H1 (cell line): ENCODE measurements around the gene TBC1D13. TPM values are rescaled to one million over a fixed set of nuclear protein-coding genes. Genes with fewer than 3 reads are reported as not detected.

ENCODE experiments used
- CTCF ChIA-PET: fragments of 300-600 bp; sonication (Branson Sonifier 250); formaldehyde crosslinking; loops from one replicate; lab custom pipeline; 2021; ENCODE audit not compliant: partially characterized antibody; lab: Charles Lee
- POLR2A ChIA-PET: fragments of 300-600 bp; sonication (Branson Sonifier 250); formaldehyde crosslinking; loops from one replicate; lab custom pipeline; 2021; ENCODE audit warnings: inconsistent platforms; ENCODE audit not compliant: partially characterized antibody; lab: Charles Lee
- DNase-seq, 2 experiments: peaks; one replicate each; pipeline versions ENCODE4 v3.0.0 to v3.0.0-alpha.2; 2010 to 2022; ENCODE audit warnings: low spot score in 2 of 2, low read depth in 1 of 2, mixed read lengths in 1 of 2
- FAIRE-seq: peaks from 2 replicates; lab custom pipeline; 2011; peaks lifted over from hg19 to GRCh38; lab: Jason Lieb, UNC
- H2AFZ ChIP-seq: 2 replicates; pipeline ENCODE4 v1.8.1; 2012; ENCODE audit warnings: low read length, inconsistent platforms
- H2AK5ac ChIP-seq: 2 replicates; pipeline ENCODE4 v1.6.1; 2013; ENCODE audit warnings: low read depth, low read length
- H2BK120ac ChIP-seq: replicated peaks from 2 replicates; pipeline ENCODE3; 2013; ENCODE audit warnings: low read depth, low read length, inconsistent platforms
- H2BK12ac ChIP-seq: 2 replicates; pipeline ENCODE4 v1.6.1; 2013; ENCODE audit warnings: low read depth, low read length
- H2BK15ac ChIP-seq: 2 replicates; pipeline ENCODE4 v1.6.1; 2013; ENCODE audit warnings: low read length
- H2BK20ac ChIP-seq: 2 replicates; pipeline ENCODE4 v1.6.1; 2013; ENCODE audit warnings: low read length
- H2BK5ac ChIP-seq: 2 replicates; pipeline ENCODE4 v1.6.1; 2013; ENCODE audit warnings: low read depth, low read length
- H3K14ac ChIP-seq: 2 replicates; pipeline ENCODE4 v1.6.1; 2013; ENCODE audit warnings: inconsistent platforms; ENCODE audit not compliant: insufficient read length
- H3K18ac ChIP-seq: 2 replicates; pipeline ENCODE4 v1.6.1; 2013; ENCODE audit warnings: low read length; ENCODE audit errors: extremely low read depth
- H3K23ac ChIP-seq: 2 replicates; pipeline ENCODE4 v1.6.1; 2013; ENCODE audit warnings: inconsistent platforms; ENCODE audit not compliant: insufficient read length
- H3K23me2 ChIP-seq: 2 replicates; pipeline ENCODE4 v1.6.1; 2013; ENCODE audit warnings: low read depth, low read length
- H3K27ac ChIP-seq: 2 replicates; pipeline ENCODE4 v1.6.1; 2011; ENCODE audit warnings: low read depth, low read length, inconsistent platforms
- H3K27me3 ChIP-seq, 4 experiments: replicated peaks in 1 of 4; 1 replicate in 1 of 4; 2 replicates in 3 of 4; pipeline versions ENCODE4 v1.6.1 to v1.8.1; 2011 to 2013; ENCODE audit warnings: low read length in 3 of 4, mild to moderate bottlenecking in 3 of 4, inconsistent platforms in 2 of 4, mixed read lengths in 2 of 4, moderate library complexity in 1 of 4; ENCODE audit not compliant: control insufficient read depth in 3 of 4, insufficient read depth in 3 of 4; ENCODE audit errors: extremely low read depth in 1 of 4
- H3K36me3 ChIP-seq, 4 experiments: 2 replicates each; pipeline versions ENCODE4 v1.6.1 to v1.8.1; 2011 to 2013; ENCODE audit warnings: mild to moderate bottlenecking in 4 of 4, low read length in 3 of 4, moderate library complexity in 2 of 4, control low read depth in 1 of 4, inconsistent platforms in 1 of 4; ENCODE audit not compliant: insufficient read depth in 4 of 4, control insufficient read depth in 2 of 4
- H3K4ac ChIP-seq: replicated peaks from 2 replicates; pipeline ENCODE3; 2013; ENCODE audit warnings: low read length, low read depth, mixed read lengths, inconsistent platforms; ENCODE audit not compliant: insufficient read length
- H3K4me1 ChIP-seq, 4 experiments: replicated peaks in 1 of 4; 1 replicate in 1 of 4; 2 replicates in 3 of 4; pipeline versions ENCODE4 v1.6.1 to v1.8.1; 2011 to 2013; ENCODE audit warnings: low read length in 3 of 4, inconsistent platforms in 2 of 4, mixed read lengths in 1 of 4; ENCODE audit not compliant: insufficient read depth in 4 of 4, control insufficient read depth in 3 of 4
- H3K4me2 ChIP-seq, 2 experiments: 2 replicates each; pipeline versions ENCODE4 v1.6.1 to v1.8.1; 2011 to 2013; ENCODE audit warnings: low read depth in 2 of 2, low read length in 2 of 2, control low read depth in 1 of 2, inconsistent platforms in 1 of 2, mild to moderate bottlenecking in 1 of 2; ENCODE audit not compliant: insufficient read depth in 1 of 2
- H3K4me3 ChIP-seq, 4 experiments: fragments of 200-600, 300-600 bp in 1 of 4; sonication (generic), shearing (Covaris generic), sonication (Bioruptor Twin) in 1 of 4; 2 replicates each; pipeline versions ENCODE4 v1.5.1 to v1.8.1; 2011 to 2016; ENCODE audit warnings: low read length in 4 of 4, low read depth in 3 of 4, control low read depth in 2 of 4, inconsistent platforms in 2 of 4, mild to moderate bottlenecking in 2 of 4, mixed read lengths in 1 of 4, moderate library complexity in 1 of 4; ENCODE audit not compliant: insufficient read depth in 2 of 4; ENCODE audit errors: extremely low read depth in 1 of 4
- H3K56ac ChIP-seq: replicated peaks from 2 replicates; pipeline ENCODE3; 2013; ENCODE audit warnings: low read depth, mild to moderate bottlenecking, mixed read lengths, low read length, inconsistent platforms; ENCODE audit not compliant: insufficient read length
- H3K79me1 ChIP-seq: 2 replicates; pipeline ENCODE4 v1.6.1; 2013; ENCODE audit warnings: low read depth, low read length, control low read depth
- H3K79me2 ChIP-seq, 2 experiments: 2 replicates each; pipeline versions ENCODE4 v1.6.1 to v1.8.1; 2012 to 2013; ENCODE audit warnings: low read length in 2 of 2, mild to moderate bottlenecking in 2 of 2, inconsistent platforms in 1 of 2; ENCODE audit not compliant: insufficient read depth in 2 of 2, control insufficient read depth in 1 of 2
- H3K9ac ChIP-seq, 4 experiments: replicated peaks in 1 of 4; 1 replicate in 1 of 4; 2 replicates in 3 of 4; pipeline versions ENCODE4 v1.6.1 to v1.8.1; 2011 to 2013; ENCODE audit warnings: low read depth in 3 of 4, low read length in 3 of 4, control low read depth in 2 of 4, mild to moderate bottlenecking in 2 of 4, moderate library complexity in 2 of 4, inconsistent platforms in 1 of 4; ENCODE audit errors: extremely low read depth in 1 of 4
- H3K9me3 ChIP-seq, 2 experiments: 2 replicates each; pipeline versions ENCODE4 v1.6.1 to v1.8.1; 2012 to 2013; ENCODE audit warnings: mild to moderate bottlenecking in 2 of 2, moderate library complexity in 2 of 2, control low read depth in 1 of 2, inconsistent platforms in 1 of 2, low read depth in 1 of 2, low read length in 1 of 2, mixed read lengths in 1 of 2; ENCODE audit not compliant: insufficient read depth in 2 of 2
- H4K20me1 ChIP-seq, 2 experiments: replicated peaks in 1 of 2; 2 replicates each; pipeline versions ENCODE3 to v1.8.1; 2011 to 2013; ENCODE audit warnings: inconsistent platforms in 2 of 2, low read length in 2 of 2, mild to moderate bottlenecking in 1 of 2; ENCODE audit not compliant: insufficient read depth in 2 of 2, control insufficient read depth in 1 of 2
- H4K5ac ChIP-seq: 2 replicates; pipeline ENCODE4 v1.6.1; 2013; ENCODE audit warnings: low read length, low read depth, mixed read lengths, inconsistent platforms; ENCODE audit not compliant: insufficient read length
- H4K8ac ChIP-seq: 2 replicates; pipeline ENCODE4 v1.8.0; 2013; ENCODE audit warnings: mild to moderate bottlenecking, moderate library complexity, low read length, inconsistent platforms; ENCODE audit not compliant: insufficient read depth; ENCODE audit errors: extremely low read depth
- H4K91ac ChIP-seq: replicated peaks from 2 replicates; pipeline ENCODE3; 2013; ENCODE audit warnings: low read length, mixed read lengths, inconsistent platforms; ENCODE audit not compliant: insufficient read length
- ASH2L ChIP-seq: fragments of 200-600, 300-600 bp; sonication (generic); IDR thresholded peaks from one replicate; pipeline ENCODE4 v1.7.1; 2017; ENCODE audit warnings: low read length
- BACH1 ChIP-seq: IDR thresholded peaks from 2 replicates; pipeline ENCODE4 v1.6.1; 2012; ENCODE audit warnings: low read length, improper control_type of control experiment
- CEBPB ChIP-seq: IDR thresholded peaks from 2 replicates; pipeline ENCODE4 v1.6.1; 2012; ENCODE audit warnings: low read depth, low read length
- POLR2A ChIP-seq, 2 experiments: IDR thresholded peaks; 1 replicate in 1 of 2; 2 replicates in 1 of 2; pipeline ENCODE4 v1.6.1; 2011; ENCODE audit warnings: low read depth in 2 of 2, low read length in 2 of 2, mild to moderate bottlenecking in 2 of 2; ENCODE audit errors: control extremely low read depth in 1 of 2
- RAD21 ChIP-seq, 2 experiments: IDR thresholded peaks in 1 of 2; conservative IDR thresholded peaks in 1 of 2; 2 replicates each; pipeline ENCODE4 v1.6.1; 2011; ENCODE audit warnings: low read depth in 2 of 2, low read length in 2 of 2, improper control_type of control experiment in 1 of 2, inconsistent platforms in 1 of 2, mild to moderate bottlenecking in 1 of 2, moderate library complexity in 1 of 2
- RBBP5 ChIP-seq: IDR thresholded peaks from 2 replicates; pipeline ENCODE4 v1.7.1; 2012; ENCODE audit warnings: low read depth, mild to moderate bottlenecking, inconsistent platforms, low read length, moderate library complexity, borderline replicate concordance
- TAF7 ChIP-seq: optimal IDR thresholded peaks from 2 replicates; pipeline ENCODE3; 2011; ENCODE audit warnings: low read depth, mild to moderate bottlenecking, inconsistent platforms, low read length, moderate library complexity, borderline replicate concordance
- TCF12 ChIP-seq: IDR thresholded peaks from 2 replicates; pipeline ENCODE4 v1.6.1; 2011; ENCODE audit warnings: low read depth, mild to moderate bottlenecking, low read length
- TEAD4 ChIP-seq: IDR thresholded peaks from 2 replicates; pipeline ENCODE4 v1.6.1; 2012; ENCODE audit warnings: low read depth, low read length, inconsistent platforms, mixed read lengths
- WGBS, 2 experiments: shearing (Covaris generic) in 1 of 2; methylation state at CpG; one replicate each; pipeline versions ENCODE4 v1.1.6 to v1.1.7; 2013 to 2015; ENCODE audit warnings: low lambda C conversion rate in 2 of 2, mixed read lengths in 2 of 2, inconsistent platforms in 1 of 2, low coverage in 1 of 2, missing lambda C conversion rate in 1 of 2; ENCODE audit not compliant: insufficient replicate concordance in 2 of 2, insufficient coverage in 1 of 2, insufficient read length in 1 of 2; ENCODE audit errors: extremely low coverage in 1 of 2, missing lambda C conversion rate in 1 of 2; 5-methylcytosine and 5-hydroxymethylcytosine counted together
- polyA plus RNA-seq, 7 experiments: library from polyadenylated mRNA; depleted of rRNA in 3 of 7; stranded (reverse) in 5 of 7; unstranded in 2 of 7; fragments of >200 nt in 5 of 7; fragments of 200-250 nt in 2 of 7; gene quantifications; 1 replicate in 5 of 7; 2 replicates in 1 of 7; 4 replicates in 1 of 7; pipeline versions ENCODE4 v1.2.1 to v1.2.3, GENCODE V29; 2011 to 2013; ENCODE audit warnings: missing spikeins in 2 of 7, mixed read lengths in 2 of 7
- total RNA-seq: library from RNA; stranded (reverse); fragmentation: NEBNext Ultra II Directional; extraction: Animal tissue kit (Norgen Biotek cat#: 25700); gene quantifications from 2 replicates; pipeline ENCODE4 v1.2.1, GENCODE V29; 2021
- TF ChIP-seq, protein P1 (sequence below): IDR thresholded peaks from 2 replicates; pipeline ENCODE4 v1.6.1; 2012; ENCODE audit warnings: inconsistent platforms

TBC1D13 gene
- total and polyA plus RNA-seq, 2 of the 8 experiments (the other 6 are each of a cell fraction or from before 2014, with no cell fraction given), result 21.3 to 24.7 TPM

DNA sequence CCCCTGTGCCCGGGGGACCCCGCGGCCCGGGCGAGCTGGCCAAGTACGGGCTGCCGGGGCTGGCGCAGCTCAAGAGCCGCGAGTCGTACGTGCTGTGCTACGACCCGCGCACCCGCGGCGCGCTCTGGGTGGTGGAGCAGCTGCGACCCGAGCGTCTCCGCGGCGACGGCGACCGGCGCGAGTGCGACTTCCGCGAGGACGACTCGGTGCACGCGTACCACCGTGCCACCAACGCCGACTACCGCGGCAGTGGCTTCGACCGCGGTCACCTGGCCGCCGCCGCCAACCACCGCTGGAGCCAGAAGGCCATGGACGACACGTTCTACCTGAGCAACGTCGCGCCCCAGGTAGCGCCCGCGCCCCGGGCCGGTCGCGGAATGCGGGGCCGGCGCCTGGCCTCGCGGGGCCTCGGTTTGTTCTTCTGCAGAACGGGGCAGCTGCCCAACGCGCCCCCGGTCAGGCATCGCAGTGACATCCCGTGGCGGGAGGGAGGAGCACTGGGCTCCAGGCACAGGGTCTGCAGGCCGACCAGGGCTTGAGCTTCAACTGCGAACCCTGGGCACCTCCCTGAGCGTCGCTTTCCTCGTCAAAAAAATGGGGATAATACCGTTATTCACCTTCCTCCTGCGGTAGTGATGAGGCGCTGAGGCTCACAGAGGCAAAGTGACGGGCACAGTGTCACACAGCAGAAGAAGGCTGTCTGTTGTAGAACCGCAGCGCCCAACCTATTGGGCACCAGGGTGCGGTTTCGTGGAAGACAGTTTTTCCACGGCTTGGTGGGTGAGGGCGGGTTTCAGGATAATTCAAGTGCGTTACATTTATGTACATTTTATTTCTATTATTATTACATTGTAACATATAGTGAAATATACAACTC is 32.0 kb downstream of the TBC1D13 start:
- peak overlapping the region; percentile 64 to 91 for H3K4me2 ChIP-seq
- peaks cover 6% of the 10 kb centered on the region; the same call in 1 of the 2 replicates for H3K23me2 ChIP-seq
- H4K91ac ChIP-seq, result peak overlapping the region; percentile 65
- H3K9ac ChIP-seq, result peak overlapping the region in 3 of 4 experiments; percentile 52 to 79 (median 60); a peak in 5 of 7 replicates
- no peak overlapping the region for H3K27ac ChIP-seq
- no peaks in the 10 kb centered on the region for H3K79me2 ChIP-seq
- no peak overlapping the region for H2BK20ac ChIP-seq
- H2BK12ac ChIP-seq, result peak overlapping the region; percentile 39; the same call in 1 of the 2 replicates
- no peaks in the 10 kb centered on the region for H3K27me3 ChIP-seq
- H3K56ac ChIP-seq, result no peak overlapping the region
- WGBS, 2 experiments, result 14% methylated on average over 76 of the region's 90 CpGs; no CpG with 5 or more reads in 1 of the 2 experiments
- no peaks in the 10 kb centered on the region for H3K9me3 ChIP-seq
- no peak overlapping the region; the same call in 1 of the 2 replicates for H2BK5ac ChIP-seq
- H2BK15ac ChIP-seq, result peak overlapping the region; percentile 81; the same call in 1 of the 2 replicates
- peaks cover 0 to 11% (median 3%) of the 10 kb centered on the region in 4 experiments; a peak in 2 of 7 replicates for H3K4me1 ChIP-seq
- H4K8ac ChIP-seq, result peak overlapping the region; percentile 79
- H3K4ac ChIP-seq, result no peak overlapping the region
- H3K23ac ChIP-seq, result no peak overlapping the region
- H4K5ac ChIP-seq, result no peak overlapping the region
- no peak overlapping the region for H3K14ac ChIP-seq
- FAIRE-seq (no peak), DNase-seq (peak in 1 of 2 experiments; percentile 81)
- peaks cover 8 to 28% (median 19%) of the 10 kb centered on the region in 4 experiments; a peak in 7 of 8 replicates for H3K36me3 ChIP-seq
- no peak overlapping the region for H2AK5ac ChIP-seq
- no peak overlapping the region for H2BK120ac ChIP-seq
- H3K79me1 ChIP-seq, result no peaks in the 10 kb centered on the region; the same call in 1 of the 2 replicates
- POLR2A ChIA-PET, result interaction anchor here (0.6 to 5.1 kb wide), 27 partner anchors 7 to 251 kb away, joined by 3 to 62 read pairs (median 3); partner anchors contain the start of genes KYAT1, LRRC8A, SPOUT1 and ZER1
- no peak overlapping the region for H3K18ac ChIP-seq
- H4K20me1 ChIP-seq, result peaks cover 5 to 22% of the 10 kb centered on the region in 2 experiments
- no peak overlapping the region; the same call in 1 of the 2 replicates for H2AFZ ChIP-seq
- H3K4me3 ChIP-seq, result peak overlapping the region; percentile 40 to 70 (median 53)
- CTCF ChIA-PET, result interaction anchor here (0.8 to 2.6 kb wide), 16 partner anchors 8 to 123 kb away, joined by 3 to 12 read pairs (median 4); partner anchors contain the start of genes PKN3 and ZER1
- peak; percentile 21; the same call in 1 of the 2 replicates for TF ChIP-seq TEAD4
- no peak for TF ChIP-seq TCF12
- TF ChIP-seq CEBPB, result no peak
- peak; percentile 62; the same call in 1 of the 2 replicates for TF ChIP-seq RBBP5
- TF ChIP-seq RAD21 (IDR thresholded peaks at IDR 0.05 in 1 of 2, conservative IDR thresholded peaks at IDR 0.05 in 1 of 2; ENCODE audit: low read depth in 2 of 2, low read length in 2 of 2), result no peak
- TF ChIP-seq TAF7, result no peak
- no peak for TF ChIP-seq BACH1
- peak; percentile 42 for TF ChIP-seq ASH2L
- TF ChIP-seq, protein P1, sequence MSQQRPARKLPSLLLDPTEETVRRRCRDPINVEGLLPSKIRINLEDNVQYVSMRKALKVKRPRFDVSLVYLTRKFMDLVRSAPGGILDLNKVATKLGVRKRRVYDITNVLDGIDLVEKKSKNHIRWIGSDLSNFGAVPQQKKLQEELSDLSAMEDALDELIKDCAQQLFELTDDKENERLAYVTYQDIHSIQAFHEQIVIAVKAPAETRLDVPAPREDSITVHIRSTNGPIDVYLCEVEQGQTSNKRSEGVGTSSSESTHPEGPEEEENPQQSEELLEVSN, result peak; percentile 63
- no peak; a peak in 1 of 3 replicates for TF ChIP-seq POLR2A (IDR thresholded peaks at IDR 0.05; ENCODE audit: control extremely low read depth in 1 of 2, low read depth in 2 of 2, low read length in 2 of 2)
